Trophoblast cell (in vitro differentiated cells and primary cell): ENCODE results near the gene KERA.

Experiments
- DNase-seq, 2 donors: peaks; one replicate each; pipeline ENCODE4 v3.0.0-alpha.2; 2016
- H2AFZ ChIP-seq: 2 replicates; pipeline ENCODE4 v1.6.1; 2013; ENCODE audit warnings: low read length, moderate library complexity, mild to moderate bottlenecking; ENCODE audit not compliant: insufficient read depth, poor library complexity
- H2AK5ac ChIP-seq: 2 replicates; pipeline ENCODE4 v1.6.1; 2013; ENCODE audit warnings: mild to moderate bottlenecking, low read length
- H2BK120ac ChIP-seq: 2 replicates; pipeline ENCODE4 v1.6.1; 2013; ENCODE audit warnings: low read length, mild to moderate bottlenecking, moderate library complexity; ENCODE audit not compliant: insufficient read depth, poor library complexity
- H2BK12ac ChIP-seq: 2 replicates; pipeline ENCODE4 v1.6.1; 2013; ENCODE audit warnings: mild to moderate bottlenecking, low read length, moderate library complexity
- H2BK5ac ChIP-seq: 2 replicates; pipeline ENCODE4 v1.6.1; 2013; ENCODE audit warnings: low read length, low read depth, moderate library complexity, mild to moderate bottlenecking; ENCODE audit not compliant: poor library complexity
- H3K14ac ChIP-seq: 2 replicates; pipeline ENCODE4 v1.6.1; 2013; ENCODE audit warnings: mild to moderate bottlenecking, low read length
- H3K18ac ChIP-seq: 2 replicates; pipeline ENCODE4 v1.6.1; 2013; ENCODE audit warnings: mild to moderate bottlenecking, low read length
- H3K23ac ChIP-seq: 2 replicates; pipeline ENCODE4 v1.6.1; 2013; ENCODE audit warnings: low read length
- H3K27ac ChIP-seq: 2 replicates; pipeline ENCODE4 v1.5.1; 2013; ENCODE audit warnings: low read depth, mild to moderate bottlenecking, inconsistent platforms, low read length, moderate library complexity
- H3K27me3 ChIP-seq: 2 replicates; pipeline ENCODE4 v1.6.1; 2013; ENCODE audit warnings: inconsistent platforms, mild to moderate bottlenecking, low read length, moderate library complexity; ENCODE audit not compliant: insufficient read depth
- H3K36me3 ChIP-seq, 2 experiments: 1 replicate in 1 of 2; 2 replicates in 1 of 2; pipeline ENCODE4 v1.6.1; 2013; ENCODE audit warnings: low read length in 2 of 2, mild to moderate bottlenecking in 2 of 2, moderate library complexity in 1 of 2; ENCODE audit not compliant: insufficient read depth in 2 of 2, control insufficient read depth in 1 of 2
- H3K4ac ChIP-seq: 2 replicates; pipeline ENCODE4 v1.6.1; 2013; ENCODE audit warnings: low read depth, mild to moderate bottlenecking, low read length, moderate library complexity
- H3K4me1 ChIP-seq, 2 experiments: 1 replicate in 1 of 2; 2 replicates in 1 of 2; pipeline ENCODE4 v1.6.1; 2013; ENCODE audit warnings: low read length in 2 of 2, mild to moderate bottlenecking in 2 of 2, moderate library complexity in 1 of 2; ENCODE audit not compliant: insufficient read depth in 2 of 2, control insufficient read depth in 1 of 2
- H3K4me2 ChIP-seq: 2 replicates; pipeline ENCODE4 v1.6.1; 2013; ENCODE audit warnings: inconsistent platforms, mild to moderate bottlenecking, low read length, moderate library complexity
- H3K4me3 ChIP-seq: 2 replicates; pipeline ENCODE4 v1.5.1; 2013; ENCODE audit warnings: mild to moderate bottlenecking, low read depth, low read length, inconsistent platforms
- H3K79me1 ChIP-seq: one replicate; pipeline ENCODE4 v1.6.1; 2013; ENCODE audit warnings: low read length
- H3K79me2 ChIP-seq: 2 replicates; pipeline ENCODE4 v1.6.1; 2013; ENCODE audit warnings: low read length, mild to moderate bottlenecking; ENCODE audit not compliant: control insufficient read depth, insufficient read depth, poor library complexity
- H3K9ac ChIP-seq: 2 replicates; pipeline ENCODE4 v1.6.1; 2013; ENCODE audit warnings: mild to moderate bottlenecking, low read length
- H3K9me3 ChIP-seq: 2 replicates; pipeline ENCODE4 v1.6.1; 2013; ENCODE audit warnings: low read depth, mild to moderate bottlenecking, control low read depth, inconsistent platforms, low read length; ENCODE audit not compliant: insufficient read depth
- H4K12ac ChIP-seq: 2 replicates; pipeline ENCODE4 v1.6.1; 2013; ENCODE audit warnings: low read depth, mild to moderate bottlenecking, low read length, moderate library complexity
- H4K8ac ChIP-seq: 2 replicates; pipeline ENCODE4 v1.6.1; 2013; ENCODE audit warnings: low read depth, mild to moderate bottlenecking, low read length, moderate library complexity
- H4K91ac ChIP-seq: one replicate; pipeline ENCODE4 v1.6.1; 2013; ENCODE audit warnings: low read depth, mild to moderate bottlenecking, low read length, moderate library complexity
- WGBS: extraction: QIAGEN DNeasy Blood & Tissue Kit; methylation state at CpG from one replicate; pipeline ENCODE4 v1.1.7; 2013; ENCODE audit warnings: missing lambda C conversion rate; ENCODE audit not compliant: insufficient read length, insufficient coverage; ENCODE audit errors: extremely low coverage; 5-methylcytosine and 5-hydroxymethylcytosine counted together

KERA gene

GRCh38 chr12:91058786-91059185 is 962 bp upstream of the KERA start:
- Histone ChIP-seq H3K4me1 (no peaks in the 10 kb centered on the region), H2BK12ac (no peak overlapping the region), H4K8ac (no peak overlapping the region), H3K18ac (no peak overlapping the region), H3K27me3 (no peaks in the 10 kb centered on the region), H2BK120ac (no peak overlapping the region), H3K79me1 (no peaks in the 10 kb centered on the region), H2AK5ac (no peak overlapping the region), H3K27ac (no peak overlapping the region), H4K12ac (no peak overlapping the region), H2AFZ (no peak overlapping the region), H3K79me2 (no peaks in the 10 kb centered on the region), H3K9ac (no peak overlapping the region), H4K91ac (no peak overlapping the region), H3K4me2 (no peak overlapping the region), H3K4me3 (no peak overlapping the region), H3K14ac (no peak overlapping the region), H2BK5ac (no peak overlapping the region), H3K4ac (no peak overlapping the region), H3K9me3 (no peaks in the 10 kb centered on the region), H3K36me3 (no peaks in the 10 kb centered on the region), H3K23ac (no peak overlapping the region)
- no peak for DNase-seq
- no CpG with 5 or more reads among the region's 1 CpG for WGBS

- Histone ChIP-seq H2BK12ac (no peak overlapping the region), H2AK5ac (no peak overlapping the region)
Measured at GRCh38 chr12:91056488-91056887, 1.3 kb downstream of the KERA start.

GRCh38 chr12:91055976-91056375 is 1.8 kb downstream of the KERA start:
- H2BK12ac ChIP-seq, result no peak overlapping the region
- no peak overlapping the region for H2AK5ac ChIP-seq
- H2BK120ac ChIP-seq, result no peak overlapping the region
- H3K27ac ChIP-seq, result no peak overlapping the region
- no peak overlapping the region for H2AFZ ChIP-seq
- no peak overlapping the region for H3K4ac ChIP-seq
- no peak overlapping the region for H3K9ac ChIP-seq
- H4K12ac ChIP-seq, result no peak overlapping the region
- no peak overlapping the region for H2BK5ac ChIP-seq
- no peaks in the 10 kb centered on the region for H3K79me1 ChIP-seq
- no peak overlapping the region for H3K23ac ChIP-seq
- no peak overlapping the region for H3K18ac ChIP-seq
- H3K9me3 ChIP-seq, result no peaks in the 10 kb centered on the region
- H3K4me2 ChIP-seq, result no peak overlapping the region
- H3K36me3 ChIP-seq, result no peaks in the 10 kb centered on the region
- no peak overlapping the region for H3K4me3 ChIP-seq
- WGBS, result no CpG with 5 or more reads among the region's 1 CpG
- no peak overlapping the region for H3K14ac ChIP-seq
- no peak overlapping the region for H4K8ac ChIP-seq
- H3K27me3 ChIP-seq, result no peaks in the 10 kb centered on the region
- H3K4me1 ChIP-seq, result no peaks in the 10 kb centered on the region
- peak in 1 of 2 donors; percentile 10 for DNase-seq
- no peak overlapping the region for H4K91ac ChIP-seq
- no peaks in the 10 kb centered on the region for H3K79me2 ChIP-seq

More at GRCh38 chr12:91056488-91056887, 1.3 kb downstream of the KERA start:
- no peak overlapping the region for H4K91ac ChIP-seq
- no peak overlapping the region for H3K4ac ChIP-seq
- no peaks in the 10 kb centered on the region for H3K36me3 ChIP-seq
- no peak overlapping the region for H3K4me3 ChIP-seq
- no peak overlapping the region for H3K9ac ChIP-seq
- no peaks in the 10 kb centered on the region for H3K27me3 ChIP-seq
- H3K9me3 ChIP-seq, result no peaks in the 10 kb centered on the region
- no peak overlapping the region for H4K8ac ChIP-seq
- no peak overlapping the region for H2BK120ac ChIP-seq
- no peak overlapping the region for H3K27ac ChIP-seq
- no peak overlapping the region for H3K14ac ChIP-seq
- H3K4me2 ChIP-seq, result no peak overlapping the region
- H2BK5ac ChIP-seq, result no peak overlapping the region
- H3K18ac ChIP-seq, result no peak overlapping the region
- no peak overlapping the region for H3K23ac ChIP-seq
- no peak overlapping the region for H2AFZ ChIP-seq
- H3K79me2 ChIP-seq, result no peaks in the 10 kb centered on the region
- no CpG with 5 or more reads among the region's 2 CpGs for WGBS
- no peaks in the 10 kb centered on the region for H3K79me1 ChIP-seq
- no peak for DNase-seq
- no peaks in the 10 kb centered on the region for H3K4me1 ChIP-seq
- H4K12ac ChIP-seq, result no peak overlapping the region

- DNase-seq, result peak in 1 of 2 donors; percentile 10
Measured at GRCh38 chr12:91053951-91054715, 3.7 kb downstream of the KERA start.

More at GRCh38 chr12:91053951-91054715, 3.7 kb downstream of the KERA start:
- Histone ChIP-seq H2BK12ac (no peak overlapping the region), H4K91ac (no peak overlapping the region), H3K14ac (no peak overlapping the region), H3K36me3 (no peaks in the 10 kb centered on the region), H3K9ac (no peak overlapping the region), H3K27ac (no peak overlapping the region), H3K4ac (no peak overlapping the region), H2BK5ac (no peak overlapping the region), H3K9me3 (no peaks in the 10 kb centered on the region), H3K4me1 (no peaks in the 10 kb centered on the region), H3K4me2 (no peak overlapping the region), H2BK120ac (no peak overlapping the region), H3K79me1 (no peaks in the 10 kb centered on the region), H3K27me3 (no peaks in the 10 kb centered on the region), H3K4me3 (no peak overlapping the region), H3K23ac (no peak overlapping the region), H4K12ac (no peak overlapping the region), H2AK5ac (no peak overlapping the region), H3K79me2 (no peaks in the 10 kb centered on the region), H4K8ac (no peak overlapping the region), H3K18ac (no peak overlapping the region), H2AFZ (no peak overlapping the region)
- no CpG with 5 or more reads among the region's 4 CpGs for WGBS
